Endothelial cell of umbilical vein (primary cell): ENCODE measurements around the gene HDLBP. TPM values are rescaled to one million over a fixed set of nuclear protein-coding genes. Genes with fewer than 3 reads are reported as not detected.

ENCODE experiments used
- BruUV-seq: library from RNA; stranded (reverse); fragments of 400-500 nt; replicated peaks from 2 replicates; lab custom pipeline; 2021; lab: Mats Ljungman, UMichigan
- CTCF ChIA-PET: fragments of 300-600, 350-600 bp; sonication (Branson Sonifier 250); formaldehyde crosslinking; loops from one replicate; lab custom pipeline; 2021; ENCODE audit warnings: antibody characterized with exemption, inconsistent platforms; lab: Charles Lee
- POLR2A ChIA-PET: fragments of 300-600, 350-600 bp; sonication (Branson Sonifier 250); formaldehyde crosslinking; loops from one replicate; lab custom pipeline; 2021; ENCODE audit warnings: antibody characterized with exemption, inconsistent platforms; lab: Charles Lee
- DNase-seq: peaks from one replicate; pipeline ENCODE4 v3.0.0-alpha.2; 2011; ENCODE audit warnings: low read depth, low spot score
- FAIRE-seq: peaks from 2 replicates; lab custom pipeline; 2011; peaks lifted over from hg19 to GRCh38; lab: Jason Lieb, UNC
- H2AFZ ChIP-seq: 2 replicates; pipeline ENCODE4 v1.6.0; 2012; ENCODE audit warnings: low read depth, low read length, control low read depth, inconsistent platforms
- H3K27ac ChIP-seq: 2 replicates; pipeline ENCODE4 v1.5.1; 2011; ENCODE audit warnings: low read depth, mild to moderate bottlenecking, control low read depth, low read length, moderate library complexity; ENCODE audit not compliant: insufficient read depth
- H3K27me3 ChIP-seq, 2 experiments: 2 replicates each; pipeline versions ENCODE4 v1.6.0 to v1.6.1; 2011; ENCODE audit warnings: low read length in 2 of 2, mixed read lengths in 1 of 2; ENCODE audit not compliant: control insufficient read depth in 2 of 2, insufficient read depth in 2 of 2
- H3K36me3 ChIP-seq, 2 experiments: 2 replicates in 1 of 2; 3 replicates in 1 of 2; pipeline ENCODE4 v1.5.1; 2011; ENCODE audit warnings: low read length in 2 of 2, mild to moderate bottlenecking in 1 of 2, moderate library complexity in 1 of 2; ENCODE audit not compliant: control insufficient read depth in 2 of 2, insufficient read depth in 2 of 2; ENCODE audit errors: extremely low read depth in 1 of 2
- H3K4me1 ChIP-seq: 3 replicates; pipeline ENCODE4 v1.5.1; 2011; ENCODE audit warnings: mild to moderate bottlenecking, low read length; ENCODE audit not compliant: control insufficient read depth, insufficient read depth; ENCODE audit errors: extremely low read depth
- H3K4me2 ChIP-seq: 2 replicates; pipeline ENCODE4 v1.6.1; 2011; ENCODE audit warnings: low read length, control low read depth, mixed read lengths; ENCODE audit not compliant: insufficient read depth
- H3K4me3 ChIP-seq, 3 experiments: fragments of 200-600 bp in 1 of 3; sonication (generic), shearing (Covaris generic) in 1 of 3; replicated peaks in 1 of 3; 2 replicates each; pipeline ENCODE4 v1.5.1; 2011 to 2016; ENCODE audit warnings: control low read depth in 3 of 3, low read length in 3 of 3, mild to moderate bottlenecking in 2 of 3, inconsistent platforms in 1 of 3, low read depth in 1 of 3, moderate library complexity in 1 of 3; ENCODE audit not compliant: insufficient read depth in 1 of 3
- H3K79me2 ChIP-seq: 2 replicates; pipeline ENCODE4 v1.6.0; 2012; ENCODE audit warnings: low read length, inconsistent platforms; ENCODE audit not compliant: control insufficient read depth, insufficient read depth
- H3K9ac ChIP-seq: replicated peaks from 2 replicates; pipeline ENCODE3; 2011; ENCODE audit warnings: low read length, control low read depth; ENCODE audit not compliant: insufficient read depth; ENCODE audit errors: extremely low read depth
- H3K9me1 ChIP-seq: replicated peaks from 3 replicates; pipeline ENCODE4 v1.6.0; 2011; ENCODE audit warnings: mild to moderate bottlenecking, low read length; ENCODE audit not compliant: control insufficient read depth, insufficient read depth; ENCODE audit errors: extremely low read depth
- H3K9me3 ChIP-seq: replicated peaks from 2 replicates; pipeline ENCODE4 v1.5.1; 2012; ENCODE audit warnings: low read length, inconsistent platforms; ENCODE audit not compliant: control insufficient read depth, insufficient read depth
- H4K20me1 ChIP-seq: replicated peaks from 2 replicates; pipeline ENCODE3; 2011; ENCODE audit warnings: mild to moderate bottlenecking, low read length; ENCODE audit not compliant: control insufficient read depth, insufficient read depth; ENCODE audit errors: extremely low read depth
- CTCF ChIP-seq, 2 donors: IDR thresholded peaks; 1 replicate in 1 of 2; 2 replicates in 1 of 2; pipeline ENCODE4 v1.5.1; 2011; ENCODE audit warnings: low read length in 2 of 2, mild to moderate bottlenecking in 2 of 2, moderate library complexity in 2 of 2, control low read depth in 1 of 2, inconsistent platforms in 1 of 2, low read depth in 1 of 2; ENCODE audit not compliant: insufficient read depth in 1 of 2; ENCODE audit errors: extremely low read depth in 1 of 2
- GATA2 ChIP-seq: IDR thresholded peaks from 2 replicates; pipeline ENCODE4 v1.7.0; 2011; ENCODE audit warnings: low read depth, mild to moderate bottlenecking, moderate library complexity, mixed read lengths, low read length; ENCODE audit not compliant: insufficient read length, insufficient read depth
- MAX ChIP-seq: IDR thresholded peaks from 2 replicates; pipeline ENCODE4 v1.6.1; 2011; ENCODE audit not compliant: insufficient read depth, insufficient read length
- POLR2A ChIP-seq: IDR thresholded peaks from 2 replicates; pipeline ENCODE4 v1.6.1; 2012; ENCODE audit warnings: low read depth, mild to moderate bottlenecking, control low read depth, low read length
- POLR2AphosphoS5 ChIP-seq: IDR thresholded peaks from 2 replicates; pipeline ENCODE4 v1.6.1; 2012; ENCODE audit warnings: low read depth, mild to moderate bottlenecking, control low read depth, low read length, moderate library complexity; ENCODE audit not compliant: insufficient read depth
- dilution Hi-C: fragments of 300-500 bp; cut with MboI; formaldehyde crosslinking; loops from one replicate; pipeline ENCODE4 v1.15.0; 2019; ENCODE audit warnings: low sequenced_read_pairs; ENCODE audit not compliant: extremely low pct_ligation_motif_present
- intact Hi-C: fragments of 100-400 bp; cut with micrococcal nuclease; formaldehyde crosslinking; loops from one replicate; pipeline ENCODE4 v1.10.0; 2022
- polyA plus RNA-seq, 4 experiments: library from polyadenylated mRNA; depleted of rRNA in 3 of 4; stranded (reverse) in 3 of 4; unstranded in 1 of 4; fragments of >200 nt; gene quantifications; 2 replicates each; pipeline versions ENCODE4 v1.2.1 to v1.2.3, GENCODE V29; 2011 to 2012; ENCODE audit warnings: missing spikeins in 1 of 4
- total RNA-seq: library from RNA; stranded (reverse); gene quantifications from 2 replicates; pipeline ENCODE4 v1.2.3, GENCODE V29; 2021

HDLBP gene
- total and polyA plus RNA-seq, 2 donors (not counting 3 experiments of a cell fraction or from before 2014, with no cell fraction given), result 379 to 569 TPM

GRCh38 chr2:241238693-241239198 is 76.7 kb downstream of the HDLBP start:
- intact Hi-C loops (no loop called here), dilution Hi-C loops (no loop called here)
- TF ChIP-seq MAX (no peak), POLR2AphosphoS5 (no peak)
- Histone ChIP-seq H2AFZ (no peak overlapping the region), H3K79me2 (peaks cover 14% of the 10 kb centered on the region), H3K4me1 (peaks cover 6% of the 10 kb centered on the region), H3K9me3 (no peaks in the 10 kb centered on the region), H3K27me3 (no peaks in the 10 kb centered on the region), H3K27ac (no peak overlapping the region), H3K4me2 (no peak overlapping the region), H4K20me1 (no peaks in the 10 kb centered on the region), H3K36me3 (peaks cover 47 to 84% of the 10 kb centered on the region in 2 experiments), H3K9ac (no peak overlapping the region), H3K9me1 (no peaks in the 10 kb centered on the region), H3K4me3 (no peak overlapping the region)
- POLR2A ChIA-PET, result no interaction called here
- no peak for FAIRE-seq
- BruUV-seq, result no TSS peak
- no peak for DNase-seq
- CTCF ChIA-PET, result no interaction called here

- H3K27ac ChIP-seq, result no peak overlapping the region
- H3K9ac ChIP-seq, result no peak overlapping the region
- TF ChIP-seq CTCF (IDR thresholded peaks at IDR 0.05; ENCODE audit: extremely low read depth in 1 of 2, insufficient read depth in 1 of 2, low read depth in 1 of 2, low read length in 2 of 2), result no peak
- TF ChIP-seq GATA2, result no peak
- no peak for TF ChIP-seq POLR2A
- no peak for TF ChIP-seq POLR2AphosphoS5
- FAIRE-seq (no peak), DNase-seq (no peak)
- H3K4me3 ChIP-seq, result no peak overlapping the region
- H3K4me1 ChIP-seq, result peaks cover 6% of the 10 kb centered on the region
- CTCF ChIA-PET, result no interaction called here
- peaks cover 46 to 85% of the 10 kb centered on the region in 2 experiments for H3K36me3 ChIP-seq
- BruUV-seq, result no TSS peak
- dilution Hi-C loops (no loop called here), intact Hi-C loops (no loop called here)
- no peaks in the 10 kb centered on the region for H3K9me3 ChIP-seq
- H3K9me1 ChIP-seq, result no peaks in the 10 kb centered on the region
- H3K4me2 ChIP-seq, result no peak overlapping the region
- POLR2A ChIA-PET, result no interaction called here
- H4K20me1 ChIP-seq, result no peaks in the 10 kb centered on the region
- H3K79me2 ChIP-seq, result peaks cover 13% of the 10 kb centered on the region
- no peak overlapping the region for H2AFZ ChIP-seq
- no peaks in the 10 kb centered on the region for H3K27me3 ChIP-seq
These were observed 77.5 kb downstream of the HDLBP start for GRCh38 chr2:241237949-241238371.
